IPS-18a (cell line): ENCODE data around the gene RIPOR1.

Experiments used
- H3K27ac ChIP-seq: one replicate; pipeline ENCODE4 v1.5.1; 2013; ENCODE audit warnings: low read length
- H3K27me3 ChIP-seq: one replicate; pipeline ENCODE4 v1.6.1; 2013; ENCODE audit warnings: mild to moderate bottlenecking, low read length; ENCODE audit not compliant: control insufficient read depth, insufficient read depth
- H3K36me3 ChIP-seq: one replicate; pipeline ENCODE4 v1.6.1; 2013; ENCODE audit warnings: low read depth, low read length; ENCODE audit not compliant: control insufficient read depth
- H3K4me1 ChIP-seq: one replicate; pipeline ENCODE4 v1.6.1; 2013; ENCODE audit warnings: low read depth, low read length; ENCODE audit not compliant: control insufficient read depth
- H3K4me3 ChIP-seq: one replicate; pipeline ENCODE4 v1.5.1; 2013; ENCODE audit warnings: low read length
- H3K9ac ChIP-seq: one replicate; pipeline ENCODE4 v1.6.1; 2013; ENCODE audit warnings: mild to moderate bottlenecking, low read length, moderate library complexity
- H3K9me3 ChIP-seq: one replicate; pipeline ENCODE4 v1.6.1; 2013; ENCODE audit warnings: low read depth, low read length; ENCODE audit not compliant: control insufficient read depth

Gene RIPOR1

DNA sequence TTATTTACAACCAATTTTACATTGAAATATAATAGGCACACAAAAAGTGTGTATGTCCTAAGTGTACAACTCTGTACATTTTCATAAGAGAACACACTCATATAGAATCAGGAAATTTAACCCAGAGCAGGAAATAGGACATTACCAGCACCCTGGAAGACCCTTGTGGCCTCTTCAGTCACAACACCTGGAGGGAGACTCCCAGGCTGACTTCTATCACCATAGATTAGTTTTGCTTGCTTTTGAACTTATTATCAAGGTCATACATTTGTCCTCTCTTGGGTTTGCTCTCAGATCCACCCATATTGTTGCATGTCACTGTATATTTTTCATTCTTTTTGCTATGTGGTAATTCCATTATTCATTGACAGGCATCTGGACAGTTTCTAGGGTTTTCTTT, 5.8 kb downstream of the RIPOR1 start:
- H3K27ac ChIP-seq = no peak overlapping the region
- no peak overlapping the region for H3K9ac ChIP-seq
- H3K9me3 ChIP-seq = no peaks in the 10 kb centered on the region
- H3K4me1 ChIP-seq = peaks cover 13% of the 10 kb centered on the region
- H3K27me3 ChIP-seq = peaks cover 100% of the 10 kb centered on the region
- no peak overlapping the region for H3K4me3 ChIP-seq
- no peaks in the 10 kb centered on the region for H3K36me3 ChIP-seq

DNA sequence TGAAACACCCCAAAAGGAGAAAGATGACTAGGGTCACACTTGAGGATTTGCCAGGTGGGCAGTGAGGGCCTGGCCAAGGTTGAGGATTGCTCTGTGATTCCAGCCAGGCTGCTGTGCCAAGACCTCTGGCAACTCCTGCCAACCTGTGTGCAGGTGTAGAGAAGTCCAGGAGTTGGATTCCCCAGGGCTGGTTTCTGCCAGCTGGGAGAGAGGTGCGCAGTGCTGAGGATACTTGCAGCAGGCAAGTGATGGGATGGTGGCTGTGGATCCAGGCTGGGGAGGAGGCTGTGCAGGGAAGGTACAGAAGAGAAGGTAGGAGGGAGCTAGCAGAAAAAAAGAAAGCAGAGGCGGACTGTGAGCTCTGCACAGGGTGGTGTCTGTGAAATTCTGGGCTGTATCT, 6.6 kb downstream of the RIPOR1 start:
- Histone ChIP-seq H3K4me3 (no peak overlapping the region), H3K27ac (no peak overlapping the region), H3K9ac (no peak overlapping the region), H3K4me1 (peaks cover 9% of the 10 kb centered on the region), H3K27me3 (peaks cover 100% of the 10 kb centered on the region), H3K36me3 (no peaks in the 10 kb centered on the region), H3K9me3 (no peaks in the 10 kb centered on the region)

GRCh38 chr16:67537270-67537635, 8.6 kb downstream of the RIPOR1 start:
- H3K27ac ChIP-seq = no peak overlapping the region
- no peaks in the 10 kb centered on the region for H3K36me3 ChIP-seq
- peaks cover 94% of the 10 kb centered on the region for H3K27me3 ChIP-seq
- H3K9me3 ChIP-seq = no peaks in the 10 kb centered on the region
- H3K9ac ChIP-seq = no peak overlapping the region
- H3K4me1 ChIP-seq = peaks cover 9% of the 10 kb centered on the region
- H3K4me3 ChIP-seq = peak overlapping the region; percentile 54

- Histone ChIP-seq H3K36me3 (no peaks in the 10 kb centered on the region), H3K9ac (no peak overlapping the region), H3K4me3 (peak overlapping the region; percentile 54), H3K27me3 (peaks cover 88% of the 10 kb centered on the region), H3K9me3 (no peaks in the 10 kb centered on the region), H3K27ac (no peak overlapping the region), H3K4me1 (peaks cover 9% of the 10 kb centered on the region)
These were observed 9.3 kb downstream of the RIPOR1 start for GRCh38 chr16:67537636-67538591.

DNA sequence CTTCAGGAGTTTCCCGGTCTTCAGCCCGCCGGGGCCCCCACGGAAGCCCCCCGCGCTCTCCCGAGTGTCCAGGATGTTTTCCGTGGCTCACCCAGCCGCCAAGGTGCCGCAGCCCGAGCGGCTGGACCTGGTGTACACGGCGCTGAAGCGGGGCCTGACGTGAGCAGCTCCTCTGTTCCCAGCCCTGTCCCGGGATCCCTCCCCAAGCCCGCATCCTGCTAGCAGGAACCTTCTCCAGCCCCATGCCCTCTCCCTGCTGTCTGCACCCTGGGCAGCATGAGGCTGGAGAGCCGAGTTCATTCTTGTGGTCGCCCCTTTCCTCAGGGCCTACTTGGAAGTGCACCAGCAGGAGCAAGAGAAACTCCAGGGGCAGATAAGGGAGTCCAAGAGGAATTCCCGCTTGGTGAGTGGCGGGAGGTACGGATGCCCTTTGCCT, 10.1 kb downstream of the RIPOR1 start:
- peak overlapping the region; percentile 54 for H3K4me3 ChIP-seq
- H3K4me1 ChIP-seq = peaks cover 9% of the 10 kb centered on the region
- no peak overlapping the region for H3K9ac ChIP-seq
- no peak overlapping the region for H3K27ac ChIP-seq
- H3K9me3 ChIP-seq = no peaks in the 10 kb centered on the region
- no peaks in the 10 kb centered on the region for H3K36me3 ChIP-seq
- H3K27me3 ChIP-seq = peaks cover 80% of the 10 kb centered on the region

DNA sequence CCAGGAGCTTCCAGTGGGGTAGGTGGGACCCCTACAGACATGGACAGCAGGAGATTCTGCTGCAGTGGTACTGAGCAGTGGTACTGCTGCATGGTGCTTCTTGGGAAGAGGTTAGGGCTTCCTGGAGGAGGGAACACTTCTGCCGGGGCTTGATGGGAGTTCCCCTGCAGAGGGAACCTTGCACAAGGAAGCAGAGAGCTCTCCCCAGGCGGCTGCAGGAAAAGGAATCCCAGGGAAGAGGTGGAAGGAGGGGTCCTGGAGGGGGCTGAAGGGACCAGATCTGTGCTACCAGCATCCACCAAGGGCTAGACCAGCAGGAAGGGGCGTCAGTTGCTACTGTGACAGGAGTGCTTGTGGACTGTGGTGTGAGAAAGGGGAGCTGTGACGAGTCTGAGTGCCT, 10.6 kb downstream of the RIPOR1 start:
- no peaks in the 10 kb centered on the region for H3K9me3 ChIP-seq
- H3K9ac ChIP-seq = no peak overlapping the region
- H3K4me3 ChIP-seq = no peak overlapping the region
- H3K27ac ChIP-seq = no peak overlapping the region
- H3K4me1 ChIP-seq = peaks cover 9% of the 10 kb centered on the region
- peaks cover 74% of the 10 kb centered on the region for H3K27me3 ChIP-seq
- no peaks in the 10 kb centered on the region for H3K36me3 ChIP-seq

DNA sequence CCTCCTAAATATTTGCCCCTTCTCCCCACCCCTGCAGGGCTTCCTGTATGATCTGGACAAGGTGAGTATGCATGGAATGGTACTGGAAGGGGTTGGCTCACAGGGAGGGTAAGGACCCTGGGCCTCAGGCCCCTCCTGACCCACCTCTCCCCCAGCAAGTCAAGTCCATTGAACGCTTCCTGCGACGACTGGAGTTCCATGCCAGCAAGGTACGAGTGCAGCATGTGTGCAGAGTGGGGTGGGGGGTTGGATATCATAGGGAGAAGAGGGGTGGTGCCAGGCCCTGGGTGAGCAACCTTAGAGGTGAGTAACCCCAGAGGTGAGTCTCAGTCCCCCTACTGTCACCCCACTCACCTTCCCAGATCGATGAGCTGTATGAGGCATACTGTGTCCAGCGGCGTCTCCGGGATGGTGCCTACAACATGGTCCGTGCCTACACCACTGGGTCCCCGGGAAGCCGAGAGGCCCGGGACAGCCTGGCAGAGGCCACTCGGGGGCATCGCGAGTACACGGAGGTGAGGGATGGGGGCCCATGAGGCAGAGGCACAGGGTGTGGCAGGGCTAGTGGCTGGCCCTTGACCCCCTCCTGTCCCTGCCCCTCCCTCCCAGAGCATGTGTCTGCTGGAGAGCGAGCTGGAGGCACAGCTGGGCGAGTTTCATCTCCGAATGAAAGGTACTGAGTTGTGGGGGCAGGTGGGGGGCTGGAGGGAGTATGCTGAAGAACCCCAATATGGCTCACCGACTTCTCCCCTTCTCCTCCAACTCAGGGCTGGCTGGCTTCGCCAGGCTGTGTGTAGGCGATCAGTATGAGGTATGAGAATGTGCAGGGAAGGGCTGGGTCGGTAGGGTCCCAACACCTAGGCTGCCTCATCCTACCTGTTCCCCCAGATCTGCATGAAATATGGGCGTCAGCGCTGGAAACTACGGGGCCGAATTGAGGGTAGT, 11.3 kb downstream of the RIPOR1 start:
- peaks cover 9% of the 10 kb centered on the region for H3K4me1 ChIP-seq
- no peaks in the 10 kb centered on the region for H3K36me3 ChIP-seq
- H3K4me3 ChIP-seq = no peak overlapping the region
- no peak overlapping the region for H3K27ac ChIP-seq
- H3K9me3 ChIP-seq = no peaks in the 10 kb centered on the region
- no peak overlapping the region for H3K9ac ChIP-seq
- H3K27me3 ChIP-seq = peaks cover 67% of the 10 kb centered on the region

DNA sequence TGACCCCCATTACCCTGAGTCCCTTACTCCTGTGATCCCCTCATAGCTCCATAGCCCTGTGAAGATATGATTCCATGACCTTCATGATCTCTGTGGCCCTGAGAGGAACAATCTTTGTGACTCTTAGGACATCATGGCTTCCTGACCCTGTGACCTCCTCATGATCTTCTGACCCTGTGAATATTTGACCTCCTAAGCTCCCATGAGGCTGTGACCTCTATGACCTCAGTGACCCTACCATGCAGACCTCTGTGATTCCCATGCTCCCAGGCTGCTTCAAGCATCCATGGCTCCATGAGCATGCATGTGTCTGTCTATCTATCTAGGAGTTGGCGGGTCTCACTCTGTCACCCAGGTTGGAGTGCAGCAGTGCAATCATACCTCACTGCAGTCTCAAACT, 12.1 kb downstream of the RIPOR1 start:
- H3K9me3 ChIP-seq = no peaks in the 10 kb centered on the region
- no peaks in the 10 kb centered on the region for H3K36me3 ChIP-seq
- no peak overlapping the region for H3K9ac ChIP-seq
- H3K4me1 ChIP-seq = peaks cover 9% of the 10 kb centered on the region
- H3K27ac ChIP-seq = no peak overlapping the region
- peaks cover 59% of the 10 kb centered on the region for H3K27me3 ChIP-seq
- H3K4me3 ChIP-seq = no peak overlapping the region

DNA sequence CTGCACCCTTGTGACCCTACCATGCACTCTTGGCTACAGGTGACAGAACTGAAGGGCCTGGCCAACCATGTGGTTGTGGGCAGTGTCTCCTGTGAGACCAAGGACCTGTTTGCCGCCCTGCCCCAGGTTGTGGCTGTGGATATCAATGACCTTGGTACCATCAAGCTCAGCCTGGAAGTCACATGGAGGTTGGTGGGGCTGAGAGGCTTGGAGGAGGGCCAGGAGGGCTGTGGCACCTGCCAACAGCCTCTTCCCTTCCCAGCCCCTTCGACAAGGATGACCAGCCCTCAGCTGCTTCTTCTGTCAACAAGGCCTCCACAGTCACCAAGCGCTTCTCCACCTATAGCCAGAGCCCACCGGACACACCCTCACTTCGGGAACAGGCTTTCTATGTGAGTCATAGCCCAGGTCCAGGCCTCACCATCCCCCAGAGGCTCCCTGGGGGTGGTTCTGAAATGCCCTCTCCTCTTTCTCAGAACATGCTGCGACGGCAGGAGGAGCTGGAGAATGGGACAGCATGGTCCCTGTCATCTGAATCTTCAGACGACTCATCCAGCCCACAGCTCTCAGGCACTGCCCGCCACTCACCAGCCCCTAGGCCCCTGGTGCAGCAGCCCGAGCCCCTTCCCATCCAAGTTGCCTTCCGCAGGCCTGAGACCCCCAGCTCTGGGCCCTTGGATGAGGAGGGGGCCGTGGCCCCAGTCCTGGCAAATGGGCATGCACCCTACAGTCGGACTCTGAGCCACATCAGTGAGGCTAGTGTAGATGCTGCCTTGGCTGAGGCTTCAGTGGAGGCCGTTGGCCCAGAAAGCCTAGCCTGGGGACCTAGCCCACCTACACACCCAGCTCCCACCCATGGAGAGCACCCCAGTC, 13.0 kb downstream of the RIPOR1 start:
- no peak overlapping the region for H3K27ac ChIP-seq
- no peaks in the 10 kb centered on the region for H3K9me3 ChIP-seq
- peaks cover 50% of the 10 kb centered on the region for H3K27me3 ChIP-seq
- no peaks in the 10 kb centered on the region for H3K36me3 ChIP-seq
- no peak overlapping the region for H3K4me3 ChIP-seq
- H3K4me1 ChIP-seq = peaks cover 9% of the 10 kb centered on the region
- H3K9ac ChIP-seq = no peak overlapping the region

GRCh38 chr16:67542464-67542863, 13.8 kb downstream of the RIPOR1 start:
- no peaks in the 10 kb centered on the region for H3K9me3 ChIP-seq
- H3K27me3 ChIP-seq = peaks cover 42% of the 10 kb centered on the region
- H3K36me3 ChIP-seq = no peaks in the 10 kb centered on the region
- H3K9ac ChIP-seq = no peak overlapping the region
- H3K27ac ChIP-seq = no peak overlapping the region
- H3K4me3 ChIP-seq = no peak overlapping the region
- peaks cover 4% of the 10 kb centered on the region for H3K4me1 ChIP-seq

GRCh38 chr16:67543036-67543435, 14.4 kb downstream of the RIPOR1 start:
- H3K36me3 ChIP-seq = no peaks in the 10 kb centered on the region
- no peak overlapping the region for H3K27ac ChIP-seq

More at GRCh38 chr16:67543036-67543435, 14.4 kb downstream of the RIPOR1 start:
- H3K9me3 ChIP-seq = no peaks in the 10 kb centered on the region
- no peak overlapping the region for H3K4me3 ChIP-seq
- H3K27me3 ChIP-seq = peaks cover 36% of the 10 kb centered on the region
- H3K9ac ChIP-seq = no peak overlapping the region
- peaks cover 4% of the 10 kb centered on the region for H3K4me1 ChIP-seq
